Myometrial cell (primary cell): ENCODE results near the gene TMEM182. TPM values are rescaled to one million over a fixed set of nuclear protein-coding genes. Genes with fewer than 3 reads are reported as not detected.

Experiments used
- total RNA-seq: library from RNA; depleted of rRNA; stranded (reverse); fragments of >200 nt; gene quantifications from 2 replicates; pipeline ENCODE4 v1.2.3, GENCODE V29; 2015

The TMEM182 gene
- total RNA-seq = 3.7 and 4.3 TPM in 2 replicates

DNA sequence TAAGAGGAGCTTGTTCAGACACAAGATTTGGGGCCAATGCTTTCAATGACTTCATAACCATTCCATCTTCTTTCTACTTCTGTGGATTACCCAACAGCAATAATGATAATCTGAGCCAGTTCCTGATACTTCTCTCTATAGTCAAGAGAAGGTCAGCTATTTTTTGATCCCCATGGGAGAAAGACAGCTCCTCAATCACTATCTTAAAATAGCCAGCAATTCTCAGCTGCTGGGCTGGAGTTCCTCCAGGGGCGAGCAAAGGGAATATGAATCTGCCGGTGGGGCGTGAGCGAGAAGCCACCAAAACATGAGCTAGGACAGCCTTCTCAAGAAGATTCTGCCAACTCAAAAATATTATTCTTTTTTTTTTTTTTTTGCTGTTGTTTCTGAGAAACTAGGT, at the start of gene TMEM182:
TMEM182 (plus strand) TSS at position 269 of the 400 bp plus-strand sequence. CDS start 187 bp downstream, outside the sequence.

Other genes with a start within 250 kb of the TMEM182 start
- not detected in 2 replicates for gene SLC9A2, start 142.5 kb upstream of the TMEM182 start, total RNA-seq